GM08714 (cell line): Measurements from ENCODE around the gene KAT14.
"Not testable (repeated sequence)": the region's sequence is repeated elsewhere in the genome, so short reads cannot be mapped to it uniquely, and the experiment has no call there.

Source experiments
- H3K4me3 ChIP-seq: fragments of 200-500 bp; sonication (Bioruptor generic); 2 replicates; pipeline ENCODE4 v1.5.1; 2014; ENCODE audit warnings: mild to moderate bottlenecking, low read length, inconsistent platforms
- ZNF274 ChIP-seq: IDR thresholded peaks from 2 replicates; pipeline ENCODE4 v1.6.1; 2012; ENCODE audit warnings: mild to moderate bottlenecking, low read depth, low read length

KAT14 gene

GRCh38 chr20:18223409-18223808 is 85.7 kb downstream of the KAT14 start:
- TF ChIP-seq ZNF274: no peak
- no peak overlapping the region for H3K4me3 ChIP-seq

- no peak overlapping the region for H3K4me3 ChIP-seq
- no peak for TF ChIP-seq ZNF274
These were observed 87.4 kb downstream of the KAT14 start for GRCh38 chr20:18224968-18225568.

DNA sequence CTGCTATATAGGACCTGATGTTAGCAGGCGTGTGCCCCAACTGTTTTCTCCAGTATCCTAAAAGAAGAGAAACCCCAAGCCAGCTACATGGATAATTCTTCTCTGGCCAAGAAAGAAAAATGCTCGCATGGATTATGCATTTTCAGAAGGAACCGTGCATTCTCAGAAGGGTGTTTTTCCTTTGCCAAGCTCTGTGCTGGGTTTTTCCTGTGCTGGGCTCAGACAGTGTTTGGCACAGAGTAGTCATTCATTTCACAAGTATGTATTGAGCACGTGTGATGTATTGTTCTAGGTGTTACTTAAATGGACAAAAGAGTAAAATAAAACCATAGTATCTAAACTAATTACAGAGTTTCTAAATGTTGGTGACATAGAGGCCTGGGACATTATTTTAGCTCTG is 88.0 kb downstream of the KAT14 start:
- no peak for TF ChIP-seq ZNF274
- no peak overlapping the region for H3K4me3 ChIP-seq

GRCh38 chr20:18226741-18227140 is 89.1 kb downstream of the KAT14 start:
- H3K4me3 ChIP-seq: not testable (repeated sequence)

DNA sequence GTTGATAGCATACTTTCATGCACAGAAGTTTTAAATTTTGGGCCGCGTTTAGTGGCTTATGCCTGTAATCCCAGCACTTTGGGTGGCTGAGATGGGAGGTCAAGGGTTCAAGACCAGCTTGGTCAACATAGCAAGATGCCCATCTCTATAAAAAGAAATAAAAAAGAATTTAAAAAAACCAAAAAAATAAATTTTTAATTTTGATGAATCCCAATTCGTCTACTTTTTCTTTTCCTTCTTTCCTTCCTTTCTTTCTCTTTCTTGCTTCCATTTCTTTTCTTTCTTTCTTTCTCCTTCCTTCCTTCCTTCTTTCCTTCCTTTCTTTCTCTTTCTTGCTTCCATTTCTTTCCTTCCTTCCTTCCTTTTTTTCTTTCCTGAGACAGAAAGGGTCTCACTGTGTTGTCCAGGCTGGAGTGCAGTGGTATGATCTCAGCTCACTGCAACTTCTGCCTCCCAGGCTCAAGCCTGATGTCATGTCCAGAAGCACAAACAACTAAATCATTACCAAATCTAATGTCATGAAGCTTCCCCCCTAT is 95.8 kb downstream of the KAT14 start:
- no peak overlapping the region for H3K4me3 ChIP-seq
- no peak for TF ChIP-seq ZNF274
